ENCODE measurements around the gene CDH16.

GRCh38 chr16:66961914-66962313, 43.2 kb upstream of the CDH16 start:
- TF ChIP-seq POLR2A (IDR thresholded peaks at IDR 0.05; ENCODE audit: low read length) (no peak), GATA1 (IDR thresholded peaks at IDR 0.05; ENCODE audit: low read depth, low read length) (no peak)
